HG02798 (cell line): ENCODE data around the gene PSMC3IP.

Experiments
- ATAC-seq: cut with Tn5 transposase; IDR thresholded peaks from one replicate; pipeline ENCODE4 v1.9.1; 2021; ENCODE audit warnings: mild to moderate bottlenecking; ENCODE audit not compliant: unreplicated experiment, poor library complexity

PSMC3IP gene

DNA sequence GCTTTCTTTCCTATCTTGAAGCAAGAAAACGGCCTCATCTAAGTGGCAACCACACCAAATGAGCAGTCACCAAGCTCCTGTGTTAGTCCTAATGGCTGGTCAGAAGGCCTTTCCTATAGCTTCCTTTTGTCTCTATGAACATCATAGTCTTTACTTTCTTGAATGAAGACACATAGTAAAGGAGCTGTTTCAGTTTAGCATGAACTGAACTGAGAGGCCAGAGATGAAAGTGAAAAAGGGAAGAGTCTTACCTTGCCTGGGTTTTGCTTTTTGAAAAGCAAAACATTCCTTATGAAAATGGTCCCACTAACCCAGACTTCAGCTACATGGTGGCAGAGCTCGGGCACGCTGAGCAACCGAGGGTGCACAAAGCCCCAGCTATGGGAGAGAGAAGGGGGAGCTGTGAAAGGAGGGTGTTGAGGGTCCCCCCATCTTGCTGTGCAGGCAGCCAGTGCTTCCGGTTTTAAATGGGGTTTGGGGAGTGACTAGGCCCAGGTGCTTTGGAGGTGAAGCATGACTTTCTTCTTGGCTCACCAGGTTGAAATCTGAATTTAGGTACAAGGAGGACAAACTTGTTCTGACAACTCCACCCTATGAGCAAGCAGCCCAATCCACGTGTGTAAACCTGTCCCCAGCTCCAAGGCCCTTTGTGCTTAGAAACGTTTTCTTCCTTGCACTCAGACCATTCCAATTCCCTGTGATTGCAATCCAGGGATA, 9.1 kb upstream of the PSMC3IP start:
- ATAC-seq: no peak

DNA sequence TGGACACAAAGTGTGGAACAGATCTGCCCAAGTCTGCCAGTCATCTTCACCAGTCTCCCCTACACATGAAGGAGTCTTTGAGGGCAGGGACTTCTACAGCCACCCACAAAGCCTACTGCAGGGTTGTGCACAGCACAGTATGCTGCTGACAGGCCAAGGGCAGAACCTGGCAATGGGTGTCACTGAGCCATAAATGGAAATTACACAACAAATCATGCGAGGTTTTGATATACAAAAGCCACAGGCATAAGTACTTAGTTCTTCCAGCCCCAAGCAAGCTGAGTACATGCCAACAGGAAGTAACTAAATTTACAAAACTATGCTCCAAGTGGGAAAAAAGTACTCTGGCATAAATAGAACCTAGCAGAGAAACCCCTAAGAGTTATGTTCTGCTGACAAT, 7.8 kb upstream of the PSMC3IP start:
- no peak for ATAC-seq

DNA sequence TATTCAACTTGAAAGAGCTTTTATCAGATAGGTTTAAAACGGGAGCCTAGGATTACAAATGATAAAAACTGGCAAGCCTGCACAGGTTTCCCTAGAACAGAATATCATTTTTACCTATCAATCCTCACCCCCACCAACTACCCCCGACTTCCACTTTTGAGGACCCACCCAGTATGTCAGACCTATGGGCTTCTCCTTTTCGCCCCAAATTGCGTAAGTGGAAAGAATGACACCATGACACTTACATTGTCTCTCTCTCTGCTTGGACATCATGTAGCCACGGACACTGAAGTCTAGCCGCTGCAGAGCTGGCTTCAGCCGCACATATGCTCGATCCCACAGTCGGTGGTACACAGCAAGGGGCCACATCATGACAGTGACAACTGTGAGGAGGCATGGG, 7.4 kb upstream of the PSMC3IP start:
- no peak for ATAC-seq

DNA sequence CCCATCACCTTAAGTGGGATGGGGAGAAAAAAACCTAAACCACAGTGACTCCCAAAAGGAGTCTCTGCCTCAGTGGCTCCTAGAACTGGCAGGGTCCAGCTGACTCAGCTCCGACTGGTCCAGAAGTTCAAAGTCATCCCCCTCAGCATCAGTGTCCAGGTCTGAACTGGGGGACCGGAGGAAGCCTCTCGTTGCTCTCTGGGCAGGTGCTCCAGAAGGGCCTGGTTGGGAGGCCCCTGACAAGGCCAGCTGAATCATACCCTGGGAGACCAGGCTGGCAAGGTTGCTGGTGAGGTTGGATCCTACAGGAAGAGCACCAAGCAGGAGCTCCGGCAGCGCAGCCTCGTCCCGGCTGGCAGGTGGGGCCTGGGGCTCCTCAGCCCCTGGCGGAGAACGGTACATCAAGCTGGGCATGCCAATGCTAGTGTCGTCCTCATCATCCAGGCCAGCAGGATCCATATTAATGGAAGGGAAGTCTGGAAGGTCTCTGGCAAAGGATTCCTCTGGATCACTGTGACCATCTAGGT, 4.3 kb upstream of the PSMC3IP start:
- no peak for ATAC-seq

DNA sequence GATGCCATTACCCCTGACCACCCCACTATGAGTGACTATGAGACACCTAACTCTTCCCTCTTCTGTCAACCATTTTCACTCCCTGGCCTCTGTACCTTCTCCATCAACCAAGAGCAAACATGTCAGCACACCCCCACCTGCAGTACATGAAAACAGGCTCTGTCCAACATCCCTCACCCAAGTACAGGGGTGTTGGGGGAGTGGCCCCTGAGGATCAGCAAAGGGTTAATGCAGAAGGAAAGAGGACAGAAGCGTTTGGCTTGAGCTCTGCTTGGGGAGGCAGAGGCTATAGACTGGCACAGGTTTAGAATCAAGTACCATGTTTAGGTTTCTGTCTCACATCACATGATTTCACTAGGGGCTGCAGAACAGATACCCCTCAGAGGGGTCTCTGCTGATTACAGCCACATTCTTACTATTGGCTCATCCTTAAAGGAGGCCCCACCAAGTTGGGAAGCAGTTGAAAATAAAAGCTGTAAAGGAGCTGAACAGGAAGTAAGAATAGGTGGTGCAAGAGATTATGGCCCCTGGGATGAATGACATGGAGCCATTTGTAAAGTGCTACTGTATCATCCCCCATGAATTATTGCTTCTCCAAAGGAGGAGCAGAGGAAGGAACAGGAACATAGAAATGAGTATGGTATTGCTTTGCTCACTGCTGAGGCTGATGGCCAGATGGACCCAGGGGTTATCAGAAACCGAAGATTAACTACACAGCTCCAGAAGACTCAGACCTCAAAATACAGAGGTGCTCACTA, 2.4 kb upstream of the PSMC3IP start:
- no peak for ATAC-seq

DNA sequence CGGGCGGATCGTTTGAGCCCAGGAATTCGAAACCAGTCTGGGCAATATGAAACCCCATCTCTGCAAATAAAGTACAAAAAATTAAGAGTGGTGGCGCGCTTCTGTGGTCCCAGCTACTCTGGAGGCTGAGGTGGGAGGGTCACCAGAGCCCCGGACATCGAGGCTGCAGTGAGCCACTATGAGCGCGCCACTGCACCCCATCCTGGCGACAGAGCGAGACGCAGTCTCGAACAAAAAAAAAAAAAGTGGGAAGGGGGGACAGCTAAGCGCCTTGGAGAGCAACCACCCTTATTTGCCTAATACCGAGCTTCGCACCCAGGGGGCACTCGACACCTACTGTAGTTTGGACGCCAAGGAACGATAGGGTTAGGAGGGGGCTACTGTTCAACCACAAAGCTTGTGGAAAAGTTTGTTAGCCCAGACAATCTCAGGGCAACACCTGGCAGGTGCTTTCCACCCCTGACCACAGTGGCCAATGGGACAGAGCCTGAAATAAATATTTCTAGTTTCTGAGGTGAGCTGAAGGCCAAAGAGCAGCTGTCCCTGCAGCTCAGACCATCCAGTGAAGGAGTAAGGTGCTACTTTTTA, 847 bp upstream of the PSMC3IP start:
- peak; percentile 67 for ATAC-seq

DNA sequence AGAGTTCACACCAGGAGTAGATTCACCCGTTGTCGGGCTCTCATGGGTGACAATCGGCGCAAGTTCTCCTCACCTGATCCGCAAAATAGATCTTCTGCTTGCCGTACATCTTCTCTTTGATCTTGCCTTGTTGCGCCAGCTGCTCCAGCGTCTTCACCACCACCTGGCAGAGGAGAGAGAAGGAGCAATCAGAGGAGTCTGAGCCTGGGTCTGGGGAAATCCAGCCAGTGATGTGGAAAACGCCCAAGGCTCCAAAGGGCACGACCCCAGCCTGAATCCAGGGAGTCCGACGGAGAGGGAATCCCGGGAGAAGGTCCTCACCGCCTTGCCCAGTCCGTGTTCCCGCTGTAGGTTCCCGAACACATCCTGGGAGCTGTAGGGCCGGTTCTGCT, 393 bp downstream of the PSMC3IP start:
- ATAC-seq: no peak

DNA sequence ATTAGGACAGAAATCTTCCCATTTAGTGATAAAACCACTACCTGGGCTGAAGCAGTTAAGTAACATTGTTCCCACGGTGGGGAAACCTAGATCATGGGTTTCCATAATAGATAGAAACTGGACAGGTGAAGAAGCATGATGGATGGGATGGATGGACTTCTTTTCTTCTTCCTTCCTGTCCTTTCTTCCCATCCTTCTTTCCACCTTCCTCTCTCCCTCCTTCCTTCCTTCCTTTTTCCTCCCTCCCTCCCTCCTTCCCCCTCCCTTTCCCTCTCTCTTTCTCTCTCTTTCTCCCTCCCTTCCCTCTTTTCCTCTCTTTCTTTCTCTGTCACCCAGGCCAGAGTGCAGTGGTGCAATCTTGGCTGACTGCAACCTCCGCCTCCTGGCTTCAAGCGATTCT, 3.1 kb downstream of the PSMC3IP start:
- ATAC-seq: no peak

DNA sequence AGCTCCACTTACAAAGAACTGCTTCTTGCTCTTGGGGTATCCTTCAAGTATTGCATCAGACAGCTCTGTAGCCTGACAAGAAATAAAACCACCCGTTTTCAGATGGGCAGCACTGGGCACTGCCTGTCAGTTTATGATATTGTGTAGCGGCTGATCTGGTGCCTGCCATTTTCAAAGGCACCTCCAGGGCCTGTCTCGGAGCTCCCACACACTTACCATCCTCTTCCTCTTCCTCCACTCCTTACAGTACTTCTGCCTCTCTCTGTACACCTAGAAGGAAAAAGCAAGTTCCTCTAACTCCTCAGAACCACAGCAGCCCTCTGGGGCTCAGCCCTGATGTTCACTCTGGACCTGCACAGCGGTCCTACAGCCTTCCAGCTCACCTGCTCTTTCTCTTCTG, 4.4 kb downstream of the PSMC3IP start:
- ATAC-seq: no peak

DNA sequence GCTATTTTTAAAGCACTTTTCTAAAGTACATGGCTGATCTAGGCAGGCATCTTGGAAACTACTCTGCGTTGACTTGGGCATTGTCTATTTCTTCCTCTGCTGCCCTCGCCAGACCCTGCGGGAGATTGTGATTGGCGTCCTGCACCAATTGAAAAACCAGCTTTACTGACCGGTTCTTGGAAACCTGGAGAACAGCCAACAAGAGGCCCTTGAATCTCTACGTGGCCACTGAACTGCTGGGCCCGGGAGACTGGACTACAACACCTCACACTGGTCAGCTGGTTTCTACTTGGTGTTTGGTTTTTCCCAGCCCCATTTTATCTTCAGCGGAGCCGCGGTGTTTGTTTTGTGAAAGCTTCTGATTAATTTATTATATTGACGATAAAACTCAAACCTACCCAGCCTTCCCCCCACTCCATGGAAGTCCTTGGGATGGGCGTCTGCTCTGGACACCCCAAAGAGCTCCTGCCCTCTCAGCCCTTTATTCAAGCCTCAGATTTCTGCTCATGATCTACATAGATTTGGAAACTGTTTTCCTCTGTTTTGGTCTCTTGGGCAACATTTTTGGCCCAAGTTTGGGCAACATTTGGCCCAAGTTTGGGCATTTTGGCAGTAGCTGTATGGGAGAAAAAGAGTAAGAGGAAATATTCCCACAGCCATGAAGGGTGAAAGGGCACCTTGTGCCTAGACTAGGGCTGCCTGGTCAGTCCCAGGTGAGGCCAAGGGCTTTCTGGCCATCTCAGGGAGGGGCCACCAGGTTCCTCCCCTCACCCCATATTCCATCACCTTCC, 5.9 kb downstream of the PSMC3IP start:
- no peak for ATAC-seq

DNA sequence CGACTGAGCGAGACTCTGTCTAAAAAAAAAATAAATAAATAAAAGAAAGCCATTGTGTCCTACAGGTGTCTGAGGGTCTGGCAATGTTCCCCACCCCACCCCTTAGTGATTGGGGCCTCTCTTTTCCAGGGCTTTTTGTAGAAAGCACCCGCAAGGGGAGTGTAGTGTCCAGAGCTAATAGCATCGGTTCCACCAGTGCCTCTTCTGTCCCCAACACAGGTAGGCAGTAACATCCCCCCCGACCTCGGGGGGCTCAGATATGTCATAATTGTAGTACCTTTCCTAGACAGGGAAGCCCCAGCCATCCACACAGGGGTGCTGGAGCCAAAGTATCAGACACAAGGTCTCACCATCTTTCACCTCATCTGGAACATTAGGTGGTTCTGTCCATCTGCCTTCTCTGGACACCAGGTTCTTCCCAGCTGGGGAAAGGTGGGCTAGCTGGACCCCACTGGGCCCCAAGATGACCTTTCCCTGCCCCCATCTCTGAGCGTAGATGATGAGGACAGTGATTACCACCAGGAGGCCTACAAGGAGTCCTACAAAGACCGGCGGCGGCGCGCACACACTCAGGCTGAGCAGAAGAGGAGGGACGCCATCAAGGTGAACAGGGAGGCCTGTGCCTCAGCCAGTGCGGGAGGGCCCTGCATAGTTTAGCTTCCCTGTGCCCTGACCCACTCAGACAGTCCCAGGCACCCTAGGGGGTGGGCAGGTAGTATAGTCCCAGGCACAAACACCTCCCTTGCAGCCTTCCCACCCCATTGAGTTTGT, 9.0 kb downstream of the PSMC3IP start:
- no peak for ATAC-seq

DNA sequence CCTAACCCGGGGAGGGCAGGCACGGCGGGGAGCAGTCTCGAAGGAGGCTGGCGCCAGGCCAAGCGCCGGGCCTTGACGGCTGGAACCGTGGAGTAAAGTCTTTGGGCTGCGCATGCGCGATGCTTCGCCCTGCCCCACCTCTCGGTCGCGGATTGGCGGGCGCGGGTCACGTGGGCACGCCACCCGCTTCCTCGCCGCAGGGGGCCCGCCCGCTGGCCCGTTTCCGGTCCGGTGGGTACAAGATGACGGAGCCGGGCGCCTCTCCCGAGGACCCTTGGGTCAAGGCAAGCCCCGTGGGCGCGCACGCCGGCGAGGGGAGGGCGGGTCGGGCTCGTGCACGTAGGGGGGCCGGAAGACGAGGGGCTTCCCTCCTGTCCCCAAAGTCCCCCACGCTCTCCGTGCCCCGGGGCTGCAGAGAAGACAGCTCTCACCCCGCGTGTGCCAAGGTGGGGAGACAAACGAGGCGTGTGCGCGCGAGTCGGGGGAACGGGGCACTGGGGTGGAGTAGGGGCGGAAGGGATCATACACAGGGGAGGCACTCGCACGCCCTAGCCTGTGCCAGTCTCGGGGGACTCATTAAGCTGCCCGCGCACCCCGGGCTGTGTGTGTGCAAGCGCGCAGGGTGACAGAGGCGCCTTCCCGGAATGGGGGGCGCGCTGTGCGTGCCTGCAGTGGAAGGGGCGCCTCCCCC, 10.5 kb downstream of the PSMC3IP start, which contains the start of gene MLX:
MLX (plus strand) TSS at position 218 of the 691 bp plus-strand sequence; CDS start at position 243, 25 bp downstream.
- peak; percentile 82 for ATAC-seq

DNA sequence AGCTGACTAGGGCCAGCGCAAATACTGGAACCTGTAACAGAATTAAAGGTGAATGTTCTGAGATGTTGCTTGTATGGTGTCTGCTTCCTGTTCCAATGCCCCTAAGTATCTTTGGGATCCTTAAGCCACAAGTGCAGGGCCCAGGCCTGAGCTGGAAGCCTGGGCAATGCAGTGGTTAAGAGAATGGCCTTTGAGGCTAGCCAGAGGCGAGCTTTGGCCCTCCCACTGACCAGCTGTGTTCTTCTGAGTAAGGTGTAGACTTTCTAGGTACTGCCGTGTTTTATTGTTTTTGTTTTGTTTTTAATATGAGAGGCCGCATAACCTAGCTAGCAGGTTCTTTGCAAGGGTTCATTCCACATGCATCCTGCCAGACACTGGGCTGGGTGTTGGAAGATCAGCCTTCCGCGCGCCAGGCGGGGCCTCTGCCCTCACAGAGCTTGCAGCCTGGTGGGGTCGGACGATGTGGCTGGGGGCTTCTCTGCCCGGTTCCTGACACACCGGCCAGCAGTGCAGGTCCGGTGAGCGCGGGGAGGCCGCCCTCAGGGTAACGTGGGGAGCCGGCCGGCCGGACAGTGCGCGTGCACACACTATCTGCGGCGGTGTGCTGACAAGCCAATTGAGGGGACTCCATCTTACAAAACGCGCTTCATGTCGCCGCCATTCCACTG, 11.2 kb downstream of the PSMC3IP start:
- no peak for ATAC-seq

DNA sequence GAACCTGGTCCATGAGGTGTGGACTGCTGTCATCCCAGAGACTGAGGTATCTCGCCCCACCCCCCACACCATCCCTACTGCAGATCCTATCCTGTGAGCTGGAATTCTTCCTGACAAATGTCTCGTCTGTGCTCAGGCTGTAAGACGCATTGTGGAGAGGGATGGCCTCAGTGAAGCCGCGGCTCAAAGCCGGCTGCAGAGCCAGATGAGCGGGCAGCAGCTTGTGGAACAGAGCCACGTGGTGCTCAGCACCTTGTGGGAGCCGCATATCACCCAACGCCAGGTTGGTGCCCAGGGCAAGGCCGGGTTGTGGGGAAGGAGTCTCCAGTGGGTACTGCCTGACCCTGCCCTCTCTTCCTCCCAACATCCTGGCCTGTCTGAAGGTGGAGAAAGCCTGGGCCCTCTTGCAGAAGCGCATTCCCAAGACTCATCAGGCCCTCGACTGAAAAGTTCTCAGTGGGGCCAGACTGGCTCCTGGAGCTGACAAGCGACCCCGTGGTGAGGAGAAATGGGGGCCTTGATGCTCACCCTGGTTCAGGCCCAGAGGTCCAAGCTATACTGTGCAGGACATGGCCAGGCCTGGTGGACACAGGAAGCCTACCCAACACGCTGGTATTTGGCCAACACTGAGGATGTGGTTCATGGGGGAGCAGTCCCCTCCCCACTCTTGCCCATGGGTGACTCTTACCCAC, 11.9 kb downstream of the PSMC3IP start:
- no peak for ATAC-seq

DNA sequence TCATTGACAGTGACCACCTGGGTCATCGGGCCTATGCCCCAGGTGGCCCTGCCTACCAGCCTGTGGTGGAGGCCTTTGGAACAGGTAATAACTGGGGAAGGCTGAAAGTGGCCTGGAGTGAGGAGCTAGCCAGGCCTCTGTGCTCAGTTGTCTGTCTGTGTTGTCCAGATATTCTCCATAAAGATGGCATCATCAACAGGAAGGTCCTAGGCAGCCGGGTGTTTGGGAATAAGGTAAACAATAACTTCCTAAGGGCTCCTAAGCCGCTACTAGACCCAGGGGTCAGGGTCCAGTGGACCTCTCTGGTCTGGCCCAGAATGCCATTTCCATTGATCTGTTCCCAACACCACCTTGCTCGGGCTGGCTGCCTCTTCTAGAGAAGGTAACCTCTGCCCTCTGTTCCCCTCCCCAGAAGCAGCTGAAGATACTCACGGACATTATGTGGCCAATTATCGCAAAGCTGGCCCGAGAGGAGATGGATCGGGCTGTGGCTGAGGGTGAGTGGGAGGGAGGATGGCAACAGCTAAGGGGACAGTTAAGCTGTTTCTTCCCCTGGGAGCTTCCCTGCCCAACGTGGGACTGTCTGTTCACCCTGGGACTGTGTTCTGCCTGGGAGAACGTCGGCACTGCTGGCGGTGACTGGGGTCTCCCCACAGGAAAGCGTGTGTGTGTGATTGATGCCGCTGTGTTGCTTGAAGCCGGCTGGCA, 12.6 kb downstream of the PSMC3IP start:
- ATAC-seq: no peak

DNA sequence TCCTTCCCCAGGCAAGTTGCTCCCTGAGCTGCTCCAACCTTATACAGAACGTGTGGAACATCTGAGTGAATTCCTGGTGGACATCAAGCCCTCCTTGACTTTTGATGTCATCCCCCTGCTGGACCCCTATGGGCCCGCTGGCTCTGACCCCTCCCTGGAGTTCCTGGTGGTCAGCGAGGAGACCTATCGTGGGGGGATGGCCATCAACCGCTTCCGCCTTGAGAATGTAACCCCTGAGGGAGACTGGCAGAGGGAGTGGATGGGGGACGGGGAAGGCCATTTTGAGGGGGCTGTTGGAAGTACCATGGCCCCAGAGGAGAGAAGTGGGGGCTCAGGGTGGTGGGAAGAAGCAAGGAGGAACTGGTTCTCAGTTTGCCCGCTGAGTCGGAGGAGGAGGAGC, 13.6 kb downstream of the PSMC3IP start:
- no peak for ATAC-seq

DNA sequence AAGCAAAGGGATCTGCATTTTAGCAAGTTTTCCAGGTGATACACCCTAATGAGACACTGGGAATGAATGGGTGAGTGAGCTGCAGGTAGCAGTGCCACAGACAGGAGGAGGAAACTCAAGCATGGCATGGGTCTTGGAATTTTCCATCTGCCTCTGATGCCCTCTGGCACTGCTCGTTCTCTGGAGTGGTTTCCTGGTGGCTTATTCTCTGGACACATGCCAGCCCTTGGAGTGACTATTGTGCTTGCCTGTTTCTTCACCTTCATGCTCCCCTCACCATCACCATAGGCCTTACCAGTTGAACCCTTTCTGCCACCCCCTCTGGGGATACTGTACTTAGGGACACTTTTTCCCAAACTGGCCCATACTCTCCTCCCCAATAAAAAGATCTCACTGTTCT, 14.0 kb downstream of the PSMC3IP start:
- ATAC-seq: no peak

DNA sequence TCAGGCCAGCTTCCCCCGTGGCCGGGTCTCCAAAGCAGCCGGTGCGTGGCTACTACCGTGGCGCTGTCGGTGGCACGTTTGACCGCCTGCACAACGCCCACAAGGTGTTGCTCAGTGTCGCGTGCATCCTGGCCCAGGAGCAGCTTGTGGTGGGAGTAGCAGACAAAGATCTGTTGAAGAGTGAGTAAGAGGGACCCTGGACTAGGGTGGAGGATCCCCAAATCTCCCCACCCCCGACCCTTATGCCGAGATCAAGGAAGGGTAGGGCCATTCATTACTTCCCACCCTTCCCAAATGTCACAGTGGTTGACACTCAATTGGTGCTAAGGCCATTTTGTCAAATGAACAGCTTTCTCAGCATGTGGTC, 14.4 kb downstream of the PSMC3IP start:
- no peak for ATAC-seq
